Urothelium cell line (cell line): ENCODE data around the gene BLZF1.
"Not testable (repeated sequence)": the region's sequence is repeated elsewhere in the genome, so short reads cannot be mapped to it uniquely, and the experiment has no call there.

ENCODE experiments used
- DNase-seq: peaks from one replicate; pipeline ENCODE4 v3.0.0; 2011; ENCODE audit warnings: low spot score, mixed read lengths
- FAIRE-seq: peaks from 2 replicates; lab custom pipeline; 2011; peaks lifted over from hg19 to GRCh38; lab: Jason Lieb, UNC

The BLZF1 gene, protein sequence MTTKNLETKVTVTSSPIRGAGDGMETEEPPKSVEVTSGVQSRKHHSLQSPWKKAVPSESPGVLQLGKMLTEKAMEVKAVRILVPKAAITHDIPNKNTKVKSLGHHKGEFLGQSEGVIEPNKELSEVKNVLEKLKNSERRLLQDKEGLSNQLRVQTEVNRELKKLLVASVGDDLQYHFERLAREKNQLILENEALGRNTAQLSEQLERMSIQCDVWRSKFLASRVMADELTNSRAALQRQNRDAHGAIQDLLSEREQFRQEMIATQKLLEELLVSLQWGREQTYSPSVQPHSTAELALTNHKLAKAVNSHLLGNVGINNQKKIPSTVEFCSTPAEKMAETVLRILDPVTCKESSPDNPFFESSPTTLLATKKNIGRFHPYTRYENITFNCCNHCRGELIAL

DNA sequence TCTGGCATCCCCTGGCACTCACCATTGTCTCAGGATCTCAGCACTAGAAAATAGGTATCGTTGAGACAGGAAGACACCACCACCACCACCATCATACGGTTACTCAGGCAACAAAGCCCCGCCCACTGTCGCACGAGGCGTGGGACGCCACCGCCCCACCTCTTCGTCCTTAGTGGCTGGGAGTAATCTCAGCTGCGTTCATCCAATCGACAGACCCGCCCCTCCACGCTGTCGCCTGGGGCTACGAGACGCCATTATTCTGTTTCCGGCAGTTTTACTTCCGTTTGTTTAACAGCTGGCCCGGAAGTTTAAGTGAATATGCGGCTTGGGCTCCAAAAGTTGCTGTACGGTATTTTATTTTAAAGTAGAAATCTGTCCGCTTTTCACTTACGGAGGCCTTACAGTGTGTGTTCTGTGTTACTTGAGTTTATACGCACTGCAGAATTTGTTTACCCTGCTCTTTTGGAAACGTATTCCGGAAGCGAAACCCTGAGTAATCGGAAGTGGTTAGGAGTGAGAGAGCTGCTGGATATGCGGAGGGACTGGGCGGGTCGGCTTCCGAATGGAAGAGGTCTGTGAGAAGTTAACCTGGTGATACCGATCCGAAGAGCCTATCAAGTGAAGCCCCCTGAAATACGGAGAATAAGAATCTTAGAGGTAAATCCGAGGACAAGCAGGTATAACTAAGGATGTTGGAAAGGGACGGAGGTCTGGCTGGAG is at the start of gene BLZF1, which contains the start of gene NME7:
Gene BLZF1 (plus strand): TSS at position 510 of the 720 bp plus-strand sequence. CDS start 1,328 bp downstream, outside the sequence.
Gene NME7 (minus strand): TSS at position 112 of the 720 bp plus-strand sequence. CDS start 87 bp downstream, at position 25.
- DNase-seq: peak; percentile 93
- FAIRE-seq: peak; percentile 71

- no peak for FAIRE-seq
- DNase-seq: no peak
These were observed 49.3 kb upstream of the BLZF1 start for GRCh38 chr1:169318536-169319244.

DNA sequence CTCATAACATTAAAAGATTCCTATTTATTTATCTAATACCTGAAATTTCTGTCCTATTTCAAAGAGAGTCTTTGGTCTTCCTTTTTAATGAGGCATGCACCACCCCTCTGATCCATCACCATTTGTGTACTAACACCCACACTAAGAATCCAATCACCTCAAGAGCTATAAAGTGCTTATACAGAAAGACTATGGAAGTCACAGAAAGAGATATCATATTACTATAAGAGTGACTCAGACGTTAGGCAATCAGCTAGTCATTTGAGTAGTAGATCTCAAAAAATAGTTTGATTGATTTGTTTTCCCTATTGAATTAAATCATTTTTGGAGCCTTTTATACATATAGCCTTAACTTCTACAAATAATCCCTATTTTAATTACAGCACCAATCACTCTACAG is 46.5 kb upstream of the BLZF1 start:
- DNase-seq (no peak), FAIRE-seq (no peak)

DNA sequence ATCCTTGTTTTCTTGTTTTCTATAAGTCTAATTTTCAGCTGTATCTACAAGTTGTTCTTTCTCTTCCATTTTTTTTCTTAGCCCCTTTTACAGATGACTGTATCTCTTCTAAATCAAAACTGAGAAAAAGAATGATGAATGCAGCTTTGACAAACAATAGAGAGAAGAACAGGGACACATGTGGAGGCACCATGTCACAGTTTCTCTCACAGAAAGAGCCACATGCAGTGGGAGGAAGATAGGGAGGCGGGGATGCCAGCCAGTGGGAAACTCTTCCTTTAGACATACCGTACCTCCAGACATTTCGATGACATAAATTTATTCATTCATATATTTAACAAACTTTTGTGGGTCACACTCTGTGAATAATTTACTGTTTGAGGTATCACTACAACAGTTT is 45.9 kb upstream of the BLZF1 start:
- FAIRE-seq (no peak), DNase-seq (no peak)

DNA sequence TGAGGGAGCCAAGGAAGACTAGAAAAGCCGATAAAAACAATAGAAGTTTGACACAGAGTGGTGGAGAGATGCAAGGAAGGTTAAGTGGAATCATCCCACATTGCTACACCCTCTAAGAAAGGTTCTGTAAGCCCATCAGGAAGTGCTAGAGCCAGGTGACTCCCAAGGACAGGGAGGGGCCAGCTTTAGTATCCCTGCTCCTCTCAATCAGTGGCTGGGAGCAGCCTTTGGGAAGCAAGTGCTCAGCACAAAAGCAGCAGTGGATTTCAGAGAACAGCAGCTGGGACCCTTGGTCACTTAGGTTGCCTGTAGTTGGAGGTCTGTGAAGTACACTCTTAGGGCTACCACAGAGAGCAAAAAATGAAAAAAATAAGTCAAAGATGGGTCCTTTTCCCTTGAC is 42.9 kb upstream of the BLZF1 start:
- DNase-seq: no peak
- no peak for FAIRE-seq

- no peak for FAIRE-seq
- DNase-seq: no peak
These were observed 41.6 kb upstream of the BLZF1 start for GRCh38 chr1:169326261-169326955.

GRCh38 chr1:169326956-169327268 is 41.1 kb upstream of the BLZF1 start:
- FAIRE-seq: no peak
- DNase-seq: no peak

DNA sequence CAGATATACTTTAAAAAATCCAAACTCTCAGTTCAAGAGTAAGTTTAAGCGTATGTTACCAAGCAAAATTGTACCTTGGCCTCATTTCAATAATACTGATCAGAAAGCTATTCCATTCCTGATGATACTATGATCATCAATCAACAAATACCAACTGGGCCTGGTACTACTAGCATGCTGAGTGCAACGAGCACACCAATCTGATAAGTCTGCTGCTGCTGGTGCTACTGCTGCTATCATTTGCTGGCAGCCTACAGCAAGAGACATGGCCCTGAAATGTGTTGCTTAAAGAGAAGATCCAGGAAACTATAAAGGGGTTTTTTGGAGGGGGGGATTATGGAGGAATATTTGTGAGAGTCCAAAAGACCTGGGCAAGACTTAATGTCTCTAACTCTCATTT is 40.1 kb upstream of the BLZF1 start:
- FAIRE-seq: no peak
- no peak for DNase-seq

DNA sequence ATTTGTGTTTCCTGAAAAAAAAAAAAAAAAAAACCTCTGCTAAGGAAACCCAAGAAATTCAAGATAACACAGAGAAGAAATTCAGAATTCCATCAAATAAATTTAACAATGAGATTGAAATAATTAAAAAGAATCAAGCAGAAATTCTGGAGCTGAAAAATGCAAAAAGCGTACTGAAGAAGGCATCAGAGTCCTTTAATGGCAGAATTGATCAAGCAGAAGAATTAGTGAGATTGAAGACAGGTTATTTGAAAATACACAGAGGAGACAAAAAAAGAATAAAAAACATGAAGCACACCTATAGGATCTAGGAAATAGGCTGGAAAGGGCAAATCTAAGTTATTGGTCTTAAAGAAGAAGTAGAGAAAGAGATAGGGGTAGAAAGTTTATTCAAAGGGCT is 38.6 kb upstream of the BLZF1 start:
- FAIRE-seq: no peak

GRCh38 chr1:169330927-169331326 is 37.1 kb upstream of the BLZF1 start:
- DNase-seq: no peak
- FAIRE-seq: no peak

More for the DNA sequence above, 38.6 kb upstream of the BLZF1 start:
- no peak for DNase-seq

DNA sequence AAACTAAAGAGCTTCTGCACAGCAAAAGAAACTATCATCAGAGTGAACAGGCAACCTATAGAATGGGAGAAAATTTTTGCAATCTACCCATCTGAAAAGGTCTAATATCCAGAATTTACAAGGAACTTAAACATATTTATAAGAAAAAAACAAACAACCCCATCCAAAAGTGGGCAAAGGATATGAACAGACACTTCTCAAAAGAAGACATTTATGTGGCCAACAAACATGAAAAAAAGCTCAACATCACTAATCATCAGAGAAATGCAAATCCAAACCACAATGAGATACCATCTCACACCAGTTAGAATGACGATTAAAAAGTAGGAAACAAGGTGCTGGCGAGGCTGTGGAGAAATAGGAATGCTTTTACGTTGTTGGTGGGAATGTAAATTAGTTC is 33.3 kb upstream of the BLZF1 start:
- FAIRE-seq, DNase-seq: not testable (repeated sequence)

GRCh38 chr1:169336947-169337715 is 30.9 kb upstream of the BLZF1 start:
- FAIRE-seq, DNase-seq: not testable (repeated sequence)

- FAIRE-seq (no peak), DNase-seq (no peak)
These were observed 29.4 kb upstream of the BLZF1 start for GRCh38 chr1:169338617-169339016.

DNA sequence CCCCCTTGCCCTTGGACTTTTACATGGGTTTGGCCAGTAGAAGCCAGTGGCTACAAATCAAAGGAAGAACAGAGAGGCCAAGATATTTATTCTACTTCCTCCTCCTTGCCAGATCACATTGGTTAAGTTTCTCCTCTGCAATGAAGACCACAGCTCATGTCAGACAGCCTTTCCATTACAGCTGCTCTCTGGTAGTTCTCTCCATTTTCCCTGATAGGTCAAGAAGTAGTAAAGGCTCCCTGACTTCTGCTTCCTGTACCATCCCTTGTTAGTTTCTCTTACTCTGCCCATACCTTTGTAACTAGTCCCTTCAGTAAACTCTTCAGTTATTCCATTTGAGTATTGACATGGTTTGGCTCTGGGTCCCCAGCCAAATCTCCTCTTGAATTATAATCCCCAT is 28.2 kb upstream of the BLZF1 start:
- DNase-seq: no peak
- FAIRE-seq: no peak

DNA sequence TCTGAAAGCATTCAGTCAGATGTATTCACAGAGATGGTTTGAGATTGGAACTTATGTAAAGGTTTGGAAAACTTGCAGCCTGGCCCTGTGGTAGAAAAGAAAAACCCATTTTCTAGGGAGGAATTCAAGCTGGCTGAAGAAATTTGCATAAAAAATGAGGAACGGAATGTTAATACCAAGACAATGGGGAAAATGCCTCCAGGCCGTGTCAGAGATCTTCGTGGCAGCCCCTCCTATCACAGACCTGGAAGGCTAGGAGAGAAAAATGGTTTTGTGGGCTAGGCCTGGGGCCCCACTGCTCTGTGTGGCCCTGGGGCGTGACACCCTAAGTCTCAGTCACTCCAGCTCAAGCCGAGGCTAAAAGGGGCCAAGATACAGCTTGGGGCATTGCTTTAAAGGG is 27.1 kb upstream of the BLZF1 start:
- DNase-seq: no peak
- FAIRE-seq: no peak

DNA sequence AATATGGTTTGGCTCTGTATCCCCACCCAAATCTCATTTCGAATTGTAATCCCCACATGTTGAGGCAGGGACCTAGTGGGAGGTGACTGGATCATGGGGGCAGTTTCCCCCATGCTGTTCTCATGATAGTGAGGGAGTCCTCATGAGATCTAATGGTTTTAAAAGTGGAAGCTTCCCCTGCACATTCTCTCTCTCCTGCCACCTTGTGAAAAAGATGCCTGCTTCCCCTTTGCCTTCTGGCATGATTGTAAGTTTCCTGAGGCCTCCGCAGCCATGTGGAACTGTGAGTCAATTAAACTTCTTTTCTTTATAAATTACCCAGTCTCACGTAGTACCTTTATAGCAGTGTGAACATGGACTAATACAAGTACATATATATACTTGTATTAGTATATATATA is 25.9 kb upstream of the BLZF1 start:
- DNase-seq, FAIRE-seq: not testable (repeated sequence)

- DNase-seq: no peak
- FAIRE-seq: no peak
These were observed 22.5 kb upstream of the BLZF1 start for GRCh38 chr1:169345511-169345910.

DNA sequence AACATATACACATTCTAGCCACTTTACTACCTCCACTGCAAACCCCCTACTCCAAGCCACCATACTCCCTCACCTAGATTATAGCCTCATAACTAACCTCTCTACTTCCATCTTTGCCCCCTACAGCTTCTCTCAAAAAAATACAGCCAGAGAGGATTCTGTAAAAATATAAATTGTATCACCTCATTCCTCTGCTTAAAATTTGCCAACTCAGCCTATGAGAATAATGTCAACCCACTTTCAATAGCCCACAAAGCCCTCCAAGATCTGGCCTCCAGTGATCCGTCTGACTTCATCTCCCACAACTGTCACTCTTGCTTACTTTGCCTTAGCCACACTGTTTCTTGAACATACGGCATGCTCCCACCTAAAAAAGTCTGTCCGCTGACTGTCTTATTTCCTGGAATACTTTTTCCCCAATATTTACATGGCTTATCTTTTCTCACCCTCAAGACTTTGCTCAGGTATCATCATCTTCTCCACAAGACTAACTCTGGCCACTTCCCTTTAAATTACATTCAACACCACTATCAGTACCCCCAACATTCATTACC is 21.9 kb upstream of the BLZF1 start:
- no peak for FAIRE-seq

GRCh38 chr1:169347688-169348382 is 20.2 kb upstream of the BLZF1 start:
- FAIRE-seq (no peak), DNase-seq (no peak)

More for the DNA sequence above, 21.9 kb upstream of the BLZF1 start:
- no peak for DNase-seq
